ENCODE results near the gene TUBB2A.
"Not testable (repeated sequence)": the region's sequence is repeated elsewhere in the genome, so short reads cannot be mapped to it uniquely, and the experiment has no call there.

Gene TUBB2A

DNA sequence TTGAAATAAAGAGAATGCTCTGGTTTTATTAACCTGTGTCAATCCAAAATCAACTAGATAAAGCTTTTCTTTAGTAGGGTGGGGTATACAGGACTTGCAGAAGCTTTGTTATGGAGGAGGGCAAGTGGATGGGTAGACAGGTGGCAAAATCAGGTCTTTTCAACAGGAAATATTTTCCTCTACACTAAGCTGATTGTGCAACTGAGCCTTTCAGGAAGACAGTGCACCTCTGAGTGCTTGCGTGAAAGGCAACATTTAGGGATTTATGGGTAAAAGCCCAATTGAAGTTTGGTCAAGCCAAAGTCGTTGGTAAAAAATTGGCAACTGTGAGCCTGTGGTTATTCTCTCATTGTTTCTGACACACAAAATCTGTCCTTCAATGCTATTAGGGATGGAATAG, 23.8 kb upstream of the TUBB2A start:
- no peak for DNase-seq (ENCODE audit: low read depth in 2 of 2)

- DNase-seq (ENCODE audit: low read depth in 2 of 2) = not testable (repeated sequence)
Observed at GRCh38 chr6:3179945-3180344, 22.6 kb upstream of the TUBB2A start.

DNA sequence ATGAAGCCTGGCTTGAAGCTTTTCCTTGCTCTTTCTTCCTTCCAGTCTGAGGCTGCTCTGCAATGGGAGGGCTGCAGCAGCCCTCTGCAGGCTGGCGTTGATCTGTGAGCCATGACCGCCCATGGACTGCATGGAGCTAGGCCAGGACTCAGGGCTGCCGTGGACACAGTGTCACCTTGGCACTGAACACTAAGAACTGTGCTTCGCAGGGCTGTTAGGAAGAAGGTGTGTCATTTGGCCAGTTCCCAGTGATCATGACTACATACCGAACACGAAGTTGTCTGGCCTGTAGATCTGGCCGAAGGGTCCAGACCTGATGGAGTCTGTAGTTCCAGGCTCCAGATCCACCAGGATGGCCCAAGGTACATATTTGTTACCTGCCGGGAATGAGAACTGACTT, 21.3 kb upstream of the TUBB2A start:
- DNase-seq (ENCODE audit: low read depth in 2 of 2) = not testable (repeated sequence)

GRCh38 chr6:3176562-3177355, 19.4 kb upstream of the TUBB2A start:
- peak; percentile 55 to 59 for DNase-seq (ENCODE audit: low read depth in 2 of 2)

- no peak for DNase-seq (ENCODE audit: low read depth in 2 of 2)
Observed at GRCh38 chr6:3175715-3176402, 18.5 kb upstream of the TUBB2A start.

DNA sequence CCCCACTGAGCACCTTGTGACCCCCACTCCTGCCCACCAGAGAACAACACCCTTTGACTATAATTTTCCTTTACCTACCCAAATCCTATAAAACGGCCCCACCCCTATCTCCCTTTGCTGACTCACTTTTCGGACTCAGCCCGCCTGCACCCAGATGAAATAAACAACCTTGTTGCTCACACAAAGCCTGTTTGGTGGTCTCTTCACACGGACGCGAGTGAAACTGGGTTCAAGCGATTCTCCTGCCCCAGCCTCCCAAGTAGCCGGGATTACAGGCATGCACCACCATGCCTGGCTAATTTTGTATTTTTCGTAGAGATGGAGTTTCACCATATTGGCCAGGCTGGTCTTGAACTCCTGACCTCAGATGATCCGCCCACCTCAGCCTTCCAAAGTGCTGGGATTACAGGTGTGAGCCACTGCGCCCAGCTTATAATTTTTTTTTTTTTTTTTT, 16.3 kb upstream of the TUBB2A start:
- DNase-seq (ENCODE audit: low read depth in 2 of 2) = not testable (repeated sequence)

- not testable (repeated sequence) for DNase-seq (ENCODE audit: low read depth in 2 of 2)
Observed at GRCh38 chr6:3172789-3173188, 15.4 kb upstream of the TUBB2A start.

GRCh38 chr6:3171313-3172175, 14.2 kb upstream of the TUBB2A start:
- DNase-seq (ENCODE audit: low read depth in 2 of 2) = not testable (repeated sequence)

GRCh38 chr6:3170676-3171075, 13.3 kb upstream of the TUBB2A start:
- DNase-seq (ENCODE audit: low read depth in 2 of 2) = not testable (repeated sequence)

GRCh38 chr6:3168046-3168445, 10.7 kb upstream of the TUBB2A start:
- not testable (repeated sequence) for DNase-seq (ENCODE audit: low read depth in 2 of 2)

- DNase-seq (ENCODE audit: low read depth in 2 of 2) = not testable (repeated sequence)
Observed at GRCh38 chr6:3166535-3167225, 9.3 kb upstream of the TUBB2A start.

DNA sequence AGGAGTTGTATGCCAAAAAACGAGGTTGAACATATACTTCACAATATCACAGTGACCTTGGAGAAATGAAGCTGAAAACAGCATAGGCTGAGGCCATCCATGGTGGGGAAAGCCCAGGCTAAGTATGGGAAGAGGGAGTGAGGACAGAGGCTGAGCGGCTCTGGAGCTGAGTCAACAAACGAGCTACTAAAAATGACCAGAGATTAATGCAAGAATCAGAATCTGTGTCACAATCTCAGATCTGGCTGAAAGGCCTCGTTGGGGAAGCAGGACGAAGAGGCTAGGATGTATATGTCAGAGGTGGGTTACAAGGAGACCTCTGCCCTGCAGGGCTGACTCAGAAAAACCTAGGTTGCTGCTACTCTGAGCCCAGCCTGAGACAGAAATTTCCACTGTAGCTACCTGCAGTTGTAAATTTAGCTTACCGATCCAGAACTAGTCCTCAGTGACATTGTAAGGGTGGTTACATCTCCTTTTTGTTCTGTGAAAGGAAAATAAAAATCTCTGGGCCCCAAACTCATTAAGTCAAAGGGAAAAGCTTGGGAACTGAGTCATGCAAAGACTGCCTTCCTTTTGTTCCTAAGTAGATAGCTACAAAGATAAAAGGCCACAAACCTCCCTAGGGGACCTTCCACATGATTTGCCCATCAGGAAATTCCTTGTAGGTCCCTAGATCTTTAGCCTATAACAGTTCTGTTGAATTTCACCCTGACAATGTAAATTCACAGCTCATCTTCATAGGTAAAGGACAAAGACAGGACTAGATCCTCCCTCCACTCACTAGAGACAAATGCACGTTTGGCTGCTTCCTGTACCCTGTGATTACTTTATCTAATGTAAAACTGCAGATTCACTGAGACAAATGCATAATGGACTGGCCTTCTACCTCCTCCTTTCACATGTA, 8.5 kb upstream of the TUBB2A start:
- no peak for DNase-seq (ENCODE audit: low read depth in 2 of 2)

DNA sequence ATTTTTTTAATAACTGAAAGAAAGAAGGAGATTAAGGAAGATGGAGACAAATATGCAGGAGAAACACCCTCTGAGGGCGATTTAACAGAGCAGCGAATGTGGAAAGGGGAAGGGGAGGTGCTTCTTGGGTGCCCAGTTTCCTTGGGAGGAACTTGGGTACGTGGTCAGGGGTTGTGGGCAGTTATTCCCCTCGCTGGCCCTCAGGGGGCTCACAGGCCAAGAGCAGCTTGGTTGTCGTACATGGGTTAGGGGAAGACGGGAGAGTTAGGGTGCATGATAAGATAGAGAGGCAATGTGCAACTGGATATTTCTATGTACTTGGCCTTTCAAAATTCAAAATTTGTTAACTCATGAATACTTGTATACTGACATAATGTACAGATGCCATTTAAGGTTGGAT, 7.0 kb upstream of the TUBB2A start:
- DNase-seq (ENCODE audit: low read depth in 2 of 2) = no peak

DNA sequence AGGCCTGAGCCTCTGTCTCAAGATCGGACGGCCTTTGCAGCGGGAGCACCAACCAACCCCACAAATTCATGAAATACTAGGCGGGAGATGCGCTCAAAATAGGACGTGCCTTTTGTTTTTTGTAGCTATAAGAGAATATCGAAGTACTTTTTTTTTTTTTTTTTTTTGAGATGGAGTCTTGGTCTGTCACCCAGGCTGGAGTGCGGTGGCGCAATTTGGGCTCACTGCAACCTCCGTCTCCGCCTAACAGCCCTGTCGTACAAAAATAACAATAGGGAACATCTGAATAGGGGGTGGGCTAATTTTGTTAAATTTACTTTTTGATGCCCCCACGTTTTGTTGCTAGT, 5.9 kb upstream of the TUBB2A start:
- DNase-seq (ENCODE audit: low read depth in 2 of 2) = no peak

- peak in 1 of 2 experiments; percentile 45 for DNase-seq (ENCODE audit: low read depth in 2 of 2)
Observed at GRCh38 chr6:3162565-3163247, 5.4 kb upstream of the TUBB2A start.

- DNase-seq (ENCODE audit: low read depth in 2 of 2) = no peak
Observed at GRCh38 chr6:3162067-3162497, 4.7 kb upstream of the TUBB2A start.

DNA sequence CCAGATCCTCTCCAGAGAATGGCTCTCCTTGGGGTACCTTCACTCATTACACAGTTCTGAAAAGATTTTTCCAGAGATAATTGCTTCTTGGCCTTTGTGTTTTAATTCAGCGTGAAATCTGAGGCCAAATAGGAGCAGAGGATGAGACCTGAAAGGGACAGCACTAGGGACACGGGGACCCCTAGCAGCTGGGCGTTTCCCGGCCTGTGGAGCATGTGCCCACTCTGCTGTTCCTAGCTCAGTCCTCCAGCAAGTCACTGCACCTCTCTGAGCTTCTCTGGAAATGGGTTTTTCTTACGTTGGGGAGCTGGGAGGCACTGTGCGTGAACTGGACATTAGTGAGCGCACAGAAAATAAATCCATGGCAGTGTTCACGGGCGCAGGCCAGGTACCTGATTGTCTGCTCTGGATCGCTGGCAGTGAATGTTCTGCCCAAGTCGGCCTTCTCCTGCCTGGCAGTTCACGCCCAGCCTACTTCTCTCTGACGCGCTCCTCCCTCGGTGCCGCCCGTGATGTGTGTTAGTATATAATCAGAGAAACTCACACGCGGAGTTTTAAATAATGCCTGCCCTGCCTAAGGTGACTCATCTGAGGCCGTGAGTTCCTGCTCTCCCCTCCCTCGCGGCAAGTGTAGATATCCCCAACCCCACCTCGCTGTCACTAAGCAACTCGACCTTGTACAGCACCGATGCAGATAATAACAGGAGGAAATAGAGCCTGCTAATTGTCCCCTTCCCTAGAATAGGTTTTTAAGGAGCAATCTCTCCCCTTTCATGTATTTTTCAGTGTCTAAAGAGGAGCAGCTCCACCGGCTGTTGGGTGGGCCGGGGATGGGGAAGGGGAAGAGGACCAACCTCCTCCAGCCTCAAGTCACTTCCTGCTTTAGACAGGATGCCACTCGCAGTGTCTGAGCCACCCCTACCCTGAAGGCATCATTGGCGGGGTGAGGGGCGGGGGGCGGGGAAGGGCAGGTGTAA, 2.7 kb upstream of the TUBB2A start:
- DNase-seq (ENCODE audit: low read depth in 2 of 2) = no peak
